ENCODE data around the gene RPL10A.

RPL10A gene

DNA sequence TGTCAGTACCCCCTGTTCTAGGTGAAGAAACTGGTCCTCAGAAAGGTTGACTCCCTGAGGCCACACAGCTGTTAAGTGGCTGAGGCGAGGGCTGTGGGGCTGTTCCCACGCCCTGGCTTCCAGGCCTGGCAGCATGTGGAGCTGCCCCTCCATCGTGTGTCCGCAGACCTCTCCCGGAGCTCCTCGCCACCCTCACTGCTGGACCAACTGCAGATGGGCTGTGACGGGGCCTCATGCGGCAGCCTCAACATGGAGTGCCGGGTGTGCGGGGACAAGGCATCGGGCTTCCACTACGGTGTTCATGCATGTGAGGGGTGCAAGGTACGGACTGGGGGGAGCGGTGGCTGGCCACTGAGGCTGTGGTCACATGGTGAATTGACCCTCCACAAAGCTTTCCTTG, 48.2 kb upstream of the RPL10A start:
- ATAC-seq, result no peak
- TF ChIP-seq PPARA (CRISPR knock-in tag; IDR thresholded peaks at IDR 0.05; ENCODE audit: borderline replicate concordance), result no peak

DNA sequence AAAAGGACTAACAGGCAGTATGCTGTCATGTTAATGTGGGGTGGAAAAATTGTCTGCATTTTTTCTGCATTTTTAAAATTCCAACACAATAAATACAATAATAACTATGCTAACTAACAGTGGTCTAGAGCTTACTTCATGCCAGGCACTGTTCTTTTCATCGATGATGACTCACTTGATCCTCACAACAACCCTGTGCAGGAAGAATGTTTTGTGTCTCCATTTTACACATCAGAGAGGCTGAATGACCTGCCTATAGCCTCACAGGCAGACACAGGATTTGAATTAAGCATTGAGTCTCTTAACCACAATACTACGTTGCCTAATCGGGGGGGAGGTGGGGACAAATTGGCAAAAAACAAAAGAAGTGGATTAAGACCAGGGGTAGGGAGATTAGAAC, 42.9 kb upstream of the RPL10A start:
- TF ChIP-seq, protein P1, sequence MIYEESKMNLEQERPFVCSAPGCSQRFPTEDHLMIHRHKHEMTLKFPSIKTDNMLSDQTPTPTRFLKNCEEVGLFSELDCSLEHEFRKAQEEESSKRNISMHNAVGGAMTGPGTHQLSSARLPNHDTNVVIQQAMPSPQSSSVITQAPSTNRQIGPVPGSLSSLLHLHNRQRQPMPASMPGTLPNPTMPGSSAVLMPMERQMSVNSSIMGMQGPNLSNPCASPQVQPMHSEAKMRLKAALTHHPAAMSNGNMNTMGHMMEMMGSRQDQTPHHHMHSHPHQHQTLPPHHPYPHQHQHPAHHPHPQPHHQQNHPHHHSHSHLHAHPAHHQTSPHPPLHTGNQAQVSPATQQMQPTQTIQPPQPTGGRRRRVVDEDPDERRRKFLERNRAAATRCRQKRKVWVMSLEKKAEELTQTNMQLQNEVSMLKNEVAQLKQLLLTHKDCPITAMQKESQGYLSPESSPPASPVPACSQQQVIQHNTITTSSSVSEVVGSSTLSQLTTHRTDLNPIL (CRISPR knock-in tag; IDR thresholded peaks at IDR 0.05; ENCODE audit: low read depth), result no peak
- TF ChIP-seq PATZ1 (CRISPR knock-in tag; IDR thresholded peaks at IDR 0.05; ENCODE audit: borderline replicate concordance), result peak; percentile 31; the same call in 1 of the 2 replicates
- peak; percentile 91 for ATAC-seq

GRCh38 chr6:35426074-35426473, 42.1 kb upstream of the RPL10A start:
- TF ChIP-seq ARNTL (CRISPR knock-in tag; IDR thresholded peaks at IDR 0.05; ENCODE audit: borderline replicate concordance, low read depth) (no peak), TOX (CRISPR knock-in tag; IDR thresholded peaks at IDR 0.05; ENCODE audit: borderline replicate concordance) (no peak), SNAI2 (CRISPR knock-in tag; IDR thresholded peaks at IDR 0.05) (no peak), ISL1 (CRISPR knock-in tag; IDR thresholded peaks at IDR 0.05) (no peak), PATZ1 (CRISPR knock-in tag; IDR thresholded peaks at IDR 0.05; ENCODE audit: borderline replicate concordance) (no peak), BACH2 (CRISPR knock-in tag; IDR thresholded peaks at IDR 0.05; ENCODE audit: borderline replicate concordance) (no peak), CSDC2 (CRISPR knock-in tag; IDR thresholded peaks at IDR 0.05) (no peak), RARB (CRISPR knock-in tag; IDR thresholded peaks at IDR 0.05) (no peak), ZFP30 (CRISPR knock-in tag; IDR thresholded peaks at IDR 0.05) (no peak), ZNF70 (CRISPR knock-in tag; IDR thresholded peaks at IDR 0.05) (no peak), TCF4 (CRISPR knock-in tag; IDR thresholded peaks at IDR 0.05; ENCODE audit: borderline replicate concordance) (no peak)
- TF ChIP-seq, protein P2, sequence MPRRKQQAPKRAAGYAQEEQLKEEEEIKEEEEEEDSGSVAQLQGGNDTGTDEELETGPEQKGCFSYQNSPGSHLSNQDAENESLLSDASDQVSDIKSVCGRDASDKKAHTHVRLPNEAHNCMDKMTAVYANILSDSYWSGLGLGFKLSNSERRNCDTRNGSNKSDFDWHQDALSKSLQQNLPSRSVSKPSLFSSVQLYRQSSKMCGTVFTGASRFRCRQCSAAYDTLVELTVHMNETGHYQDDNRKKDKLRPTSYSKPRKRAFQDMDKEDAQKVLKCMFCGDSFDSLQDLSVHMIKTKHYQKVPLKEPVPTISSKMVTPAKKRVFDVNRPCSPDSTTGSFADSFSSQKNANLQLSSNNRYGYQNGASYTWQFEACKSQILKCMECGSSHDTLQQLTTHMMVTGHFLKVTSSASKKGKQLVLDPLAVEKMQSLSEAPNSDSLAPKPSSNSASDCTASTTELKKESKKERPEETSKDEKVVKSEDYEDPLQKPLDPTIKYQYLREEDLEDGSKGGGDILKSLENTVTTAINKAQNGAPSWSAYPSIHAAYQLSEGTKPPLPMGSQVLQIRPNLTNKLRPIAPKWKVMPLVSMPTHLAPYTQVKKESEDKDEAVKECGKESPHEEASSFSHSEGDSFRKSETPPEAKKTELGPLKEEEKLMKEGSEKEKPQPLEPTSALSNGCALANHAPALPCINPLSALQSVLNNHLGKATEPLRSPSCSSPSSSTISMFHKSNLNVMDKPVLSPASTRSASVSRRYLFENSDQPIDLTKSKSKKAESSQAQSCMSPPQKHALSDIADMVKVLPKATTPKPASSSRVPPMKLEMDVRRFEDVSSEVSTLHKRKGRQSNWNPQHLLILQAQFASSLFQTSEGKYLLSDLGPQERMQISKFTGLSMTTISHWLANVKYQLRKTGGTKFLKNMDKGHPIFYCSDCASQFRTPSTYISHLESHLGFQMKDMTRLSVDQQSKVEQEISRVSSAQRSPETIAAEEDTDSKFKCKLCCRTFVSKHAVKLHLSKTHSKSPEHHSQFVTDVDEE (CRISPR knock-in tag; IDR thresholded peaks at IDR 0.05), result no peak
- TF ChIP-seq, protein P3, sequence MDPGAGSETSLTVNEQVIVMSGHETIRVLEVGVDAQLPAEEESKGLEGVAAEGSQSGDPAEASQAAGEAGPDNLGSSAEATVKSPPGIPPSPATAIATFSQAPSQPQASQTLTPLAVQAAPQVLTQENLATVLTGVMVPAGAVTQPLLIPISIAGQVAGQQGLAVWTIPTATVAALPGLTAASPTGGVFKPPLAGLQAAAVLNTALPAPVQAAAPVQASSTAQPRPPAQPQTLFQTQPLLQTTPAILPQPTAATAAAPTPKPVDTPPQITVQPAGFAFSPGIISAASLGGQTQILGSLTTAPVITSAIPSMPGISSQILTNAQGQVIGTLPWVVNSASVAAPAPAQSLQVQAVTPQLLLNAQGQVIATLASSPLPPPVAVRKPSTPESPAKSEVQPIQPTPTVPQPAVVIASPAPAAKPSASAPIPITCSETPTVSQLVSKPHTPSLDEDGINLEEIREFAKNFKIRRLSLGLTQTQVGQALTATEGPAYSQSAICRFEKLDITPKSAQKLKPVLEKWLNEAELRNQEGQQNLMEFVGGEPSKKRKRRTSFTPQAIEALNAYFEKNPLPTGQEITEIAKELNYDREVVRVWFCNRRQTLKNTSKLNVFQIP (CRISPR knock-in tag; IDR thresholded peaks at IDR 0.05; ENCODE audit: borderline replicate concordance, low read depth), result no peak
- no peak for ATAC-seq

GRCh38 chr6:35427435-35427834, 40.8 kb upstream of the RPL10A start:
- no peak for ATAC-seq
- TF ChIP-seq TCF4 (CRISPR knock-in tag; IDR thresholded peaks at IDR 0.05; ENCODE audit: borderline replicate concordance), result no peak
- TF ChIP-seq RARB (CRISPR knock-in tag; IDR thresholded peaks at IDR 0.05), result no peak
- TF ChIP-seq CSRNP3 (CRISPR knock-in tag; IDR thresholded peaks at IDR 0.05), result no peak
- no peak for TF ChIP-seq ZC3H10 (CRISPR knock-in tag; IDR thresholded peaks at IDR 0.05)
- TF ChIP-seq PPARA (CRISPR knock-in tag; IDR thresholded peaks at IDR 0.05; ENCODE audit: borderline replicate concordance), result no peak
- no peak for TF ChIP-seq PATZ1 (CRISPR knock-in tag; IDR thresholded peaks at IDR 0.05; ENCODE audit: borderline replicate concordance)
- no peak for TF ChIP-seq OSR1 (CRISPR knock-in tag; IDR thresholded peaks at IDR 0.05)
- TF ChIP-seq ISL1 (CRISPR knock-in tag; IDR thresholded peaks at IDR 0.05), result no peak
- TF ChIP-seq, protein P3 (CRISPR knock-in tag; IDR thresholded peaks at IDR 0.05; ENCODE audit: borderline replicate concordance, low read depth), result no peak
- no peak for TF ChIP-seq ZNF8 (CRISPR knock-in tag; IDR thresholded peaks at IDR 0.05)
- TF ChIP-seq ARNTL (CRISPR knock-in tag; IDR thresholded peaks at IDR 0.05; ENCODE audit: borderline replicate concordance, low read depth), result no peak
- TF ChIP-seq ZNF70 (CRISPR knock-in tag; IDR thresholded peaks at IDR 0.05), result no peak

Measured in SK-N-SH treated with all-trans-retinoic acid at 6 μM for 48 hours (cell line).